Activated CD4-positive, alpha-beta T cell treated with anti-CD3 and anti-CD28 coated beads for 24 hours (primary cell): Measurements from ENCODE around the gene IRAK3.

Experiments
- DNase-seq, 2 donors: peaks; one replicate each; pipeline ENCODE4 v3.0.0-alpha.2; 2020; ENCODE audit warnings: low read depth in 2 of 2

The IRAK3 gene

GRCh38 chr12:66252771-66253170 lies 63.8 kb downstream of the IRAK3 start:
- no peak for DNase-seq

GRCh38 chr12:66255737-66256136 lies 66.7 kb downstream of the IRAK3 start:
- no peak for DNase-seq

GRCh38 chr12:66258011-66258410 lies 69.0 kb downstream of the IRAK3 start:
- no peak for DNase-seq

- DNase-seq: no peak
Measured at GRCh38 chr12:66262737-66263136, 73.7 kb downstream of the IRAK3 start.

- DNase-seq: no peak
Measured at GRCh38 chr12:66268562-66268961, 79.5 kb downstream of the IRAK3 start.

- no peak for DNase-seq
Measured at GRCh38 chr12:66269142-66269541, 80.1 kb downstream of the IRAK3 start.

GRCh38 chr12:66269757-66270383 lies 80.9 kb downstream of the IRAK3 start:
- no peak for DNase-seq

- no peak for DNase-seq
Measured at GRCh38 chr12:66270613-66271012, 81.6 kb downstream of the IRAK3 start.

- DNase-seq: no peak
Measured at GRCh38 chr12:66272650-66273049, 83.6 kb downstream of the IRAK3 start.

- DNase-seq: no peak
Measured at GRCh38 chr12:66273147-66273546, 84.1 kb downstream of the IRAK3 start.

- no peak for DNase-seq
Measured at GRCh38 chr12:66275040-66275439, 86.0 kb downstream of the IRAK3 start.

- no peak for DNase-seq
Measured at GRCh38 chr12:66279123-66279712, 90.2 kb downstream of the IRAK3 start.

GRCh38 chr12:66280561-66280960 lies 91.5 kb downstream of the IRAK3 start:
- no peak for DNase-seq

- DNase-seq: no peak
Measured at GRCh38 chr12:66282244-66282643, 93.2 kb downstream of the IRAK3 start.

GRCh38 chr12:66287275-66287674 lies 98.3 kb downstream of the IRAK3 start:
- DNase-seq: no peak

- peak in 1 of 2 donors; percentile 26 for DNase-seq
Measured at GRCh38 chr12:66288121-66288520, 99.1 kb downstream of the IRAK3 start.

GRCh38 chr12:66289485-66289884 lies 100.5 kb downstream of the IRAK3 start:
- no peak for DNase-seq

GRCh38 chr12:66290716-66291200 lies 101.7 kb downstream of the IRAK3 start:
- no peak for DNase-seq

GRCh38 chr12:66296176-66296683 lies 107.2 kb downstream of the IRAK3 start:
- DNase-seq: no peak

- no peak for DNase-seq
Measured at GRCh38 chr12:66297080-66297479, 108.1 kb downstream of the IRAK3 start.

- DNase-seq: no peak
Measured at GRCh38 chr12:66297923-66298322, 108.9 kb downstream of the IRAK3 start.

- peak; percentile 97 to 98 for DNase-seq
Measured at GRCh38 chr12:66301944-66302826, 113.2 kb downstream of the IRAK3 start, which contains the start of gene HELB. TSS of gene HELB (plus strand) at chr12:66302493. CDS start at chr12:66302604, 111 bp downstream.
